Right lobe of liver (tissue), 4 donors: ENCODE results near the gene MEI1.

Experiments used
- POLR2A ChIP-seq: fragments of 450-650 bp; IDR thresholded peaks from one replicate; pipeline ENCODE4 v1.6.1; 2017; ENCODE audit warnings: antibody characterized with exemption, mild to moderate bottlenecking
- TF ChIP-seq, protein P1 (sequence below), 4 donors: fragments of 200-600 bp in 3 of 4; fragments of 450-650 bp in 1 of 4; IDR thresholded peaks; one replicate each; pipeline versions ENCODE4 v1.5.1 to v1.8.0; 2016 to 2022; ENCODE audit warnings: antibody characterized with exemption in 4 of 4, mild to moderate bottlenecking in 2 of 4
- donor health status: DM: no; HTN: no; CAD: no.
- donor health status: DM: no; HTN: no; CAD: no.
- donor health status: DM: no; HTN: yes; CAD: no.

GRCh38 chr22:41656556-41656955 is 42.7 kb upstream of the MEI1 start:
- TF ChIP-seq, protein P1, sequence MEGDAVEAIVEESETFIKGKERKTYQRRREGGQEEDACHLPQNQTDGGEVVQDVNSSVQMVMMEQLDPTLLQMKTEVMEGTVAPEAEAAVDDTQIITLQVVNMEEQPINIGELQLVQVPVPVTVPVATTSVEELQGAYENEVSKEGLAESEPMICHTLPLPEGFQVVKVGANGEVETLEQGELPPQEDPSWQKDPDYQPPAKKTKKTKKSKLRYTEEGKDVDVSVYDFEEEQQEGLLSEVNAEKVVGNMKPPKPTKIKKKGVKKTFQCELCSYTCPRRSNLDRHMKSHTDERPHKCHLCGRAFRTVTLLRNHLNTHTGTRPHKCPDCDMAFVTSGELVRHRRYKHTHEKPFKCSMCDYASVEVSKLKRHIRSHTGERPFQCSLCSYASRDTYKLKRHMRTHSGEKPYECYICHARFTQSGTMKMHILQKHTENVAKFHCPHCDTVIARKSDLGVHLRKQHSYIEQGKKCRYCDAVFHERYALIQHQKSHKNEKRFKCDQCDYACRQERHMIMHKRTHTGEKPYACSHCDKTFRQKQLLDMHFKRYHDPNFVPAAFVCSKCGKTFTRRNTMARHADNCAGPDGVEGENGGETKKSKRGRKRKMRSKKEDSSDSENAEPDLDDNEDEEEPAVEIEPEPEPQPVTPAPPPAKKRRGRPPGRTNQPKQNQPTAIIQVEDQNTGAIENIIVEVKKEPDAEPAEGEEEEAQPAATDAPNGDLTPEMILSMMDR (IDR thresholded peaks at IDR 0.05) = no peak
- TF ChIP-seq POLR2A = no peak
